Measurements from ENCODE around the gene METTL25.

METTL25 gene

GRCh38 chr12:82522285-82522684 is 164.0 kb downstream of the METTL25 start:
- no peak overlapping the region for H3K4me3 ChIP-seq (ENCODE audit: low read depth, low read length)
- no peak for TF ChIP-seq CTCF (IDR thresholded peaks at IDR 0.05; ENCODE audit: low read depth, low read length)

DNA sequence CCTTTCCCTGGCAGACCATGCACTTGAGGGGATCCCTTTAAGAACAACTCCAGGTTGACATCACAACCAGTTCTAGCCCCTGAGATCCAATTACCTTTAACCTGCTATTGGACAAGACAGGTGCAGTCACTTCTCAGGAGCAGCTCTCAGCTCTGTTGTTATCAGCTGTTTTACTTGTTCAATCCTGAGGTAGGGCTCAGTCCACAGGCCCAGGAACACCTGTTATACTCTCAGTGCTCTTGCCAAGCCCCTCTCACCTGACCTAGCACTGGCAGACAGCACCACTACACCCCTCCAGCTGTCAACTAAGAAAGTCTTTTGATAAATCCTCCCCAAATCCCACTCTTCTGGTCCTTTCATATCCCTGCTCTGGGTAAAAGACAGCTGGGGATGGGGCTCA is 164.4 kb downstream of the METTL25 start:
- TF ChIP-seq CTCF (IDR thresholded peaks at IDR 0.05; ENCODE audit: low read depth, low read length) = no peak
- no peak overlapping the region for H3K4me3 ChIP-seq (ENCODE audit: low read depth, low read length)

- TF ChIP-seq CTCF (IDR thresholded peaks at IDR 0.05; ENCODE audit: low read depth, low read length) = no peak
- H3K4me3 ChIP-seq (ENCODE audit: low read depth, low read length) = no peak overlapping the region
Measured at GRCh38 chr12:82523996-82524395, 165.7 kb downstream of the METTL25 start.

DNA sequence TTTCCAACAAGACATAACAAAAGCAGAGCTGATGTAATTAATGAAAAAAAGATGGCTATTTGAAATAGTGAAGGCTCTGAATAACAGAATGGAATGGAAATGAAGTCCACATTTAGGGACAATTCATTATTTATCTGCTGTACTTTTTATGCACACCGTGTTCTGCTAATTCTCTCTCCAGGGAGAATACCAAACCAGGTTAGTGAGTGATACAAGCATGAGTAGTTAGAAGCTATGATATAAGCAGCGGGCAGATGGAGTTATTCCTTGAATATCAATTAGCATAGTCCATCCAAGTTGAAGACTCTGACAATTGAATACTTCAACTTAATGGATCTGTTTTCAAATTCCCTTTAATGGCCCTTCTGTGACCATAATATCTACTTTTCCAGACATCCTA is 166.3 kb downstream of the METTL25 start:
- no peak overlapping the region for H3K4me3 ChIP-seq (ENCODE audit: low read depth, low read length)
- TF ChIP-seq CTCF (IDR thresholded peaks at IDR 0.05; ENCODE audit: low read depth, low read length) = no peak

- no peak for TF ChIP-seq CTCF (IDR thresholded peaks at IDR 0.05; ENCODE audit: low read depth, low read length)
- H3K4me3 ChIP-seq (ENCODE audit: low read depth, low read length) = no peak overlapping the region
Measured at GRCh38 chr12:82525616-82526015, 167.3 kb downstream of the METTL25 start.

DNA sequence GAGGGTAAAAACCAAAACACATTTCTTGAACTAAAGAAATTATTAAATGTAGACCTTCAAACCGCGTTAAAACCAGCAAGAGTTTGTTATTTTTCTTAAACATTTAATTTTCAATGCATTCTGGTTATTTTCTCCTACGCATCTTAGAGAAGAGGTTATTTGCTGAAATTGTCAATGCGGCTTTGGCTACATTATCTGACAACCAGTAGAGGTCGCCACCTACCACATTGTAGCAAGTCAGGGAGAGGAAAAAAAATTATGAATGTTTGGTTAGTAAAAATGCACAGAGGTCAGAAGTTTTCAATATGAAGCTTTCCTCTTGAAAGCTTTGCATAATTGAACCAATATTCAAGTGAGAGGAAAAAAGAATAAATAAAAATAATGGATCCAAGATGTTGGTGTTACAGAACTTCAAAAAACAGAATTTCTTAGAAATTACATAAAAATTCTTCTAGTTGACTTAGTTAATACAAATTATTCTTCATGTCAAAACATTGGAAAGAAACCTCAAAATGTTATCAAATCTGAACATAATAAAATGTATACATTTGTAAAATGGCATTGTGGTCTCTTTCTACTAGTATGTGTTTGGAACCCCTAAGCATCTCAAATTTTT is 168.9 kb downstream of the METTL25 start:
- no peak overlapping the region for H3K4me3 ChIP-seq (ENCODE audit: low read depth, low read length)
- TF ChIP-seq CTCF (IDR thresholded peaks at IDR 0.05; ENCODE audit: low read depth, low read length) = peak; percentile 49
